CD8-positive, alpha-beta memory T cell (primary cell): ENCODE results near the gene HSD17B2. TPM values are rescaled to one million over a fixed set of nuclear protein-coding genes. Genes with fewer than 3 reads are reported as not detected.

ENCODE experiments used
- CTCF ChIA-PET: fragments of 350-600 bp; sonication (Branson Sonifier 250); formaldehyde crosslinking; loops from one replicate; lab custom pipeline; 2021; ENCODE audit warnings: antibody characterized with exemption; lab: Charles Lee
- POLR2A ChIA-PET: fragments of 350-600 bp; sonication (Branson Sonifier 250); formaldehyde crosslinking; loops from one replicate; lab custom pipeline; 2021; ENCODE audit warnings: antibody characterized with exemption; lab: Charles Lee
- DNase-seq, 5 donors: peaks; one replicate each; pipeline versions ENCODE4 v3.0.0 to v3.0.0-alpha.2; 2020 to 2022; ENCODE audit warnings: mixed read lengths in 1 of 5
- H3K27ac ChIP-seq: one replicate; pipeline ENCODE4 v1.7.0; 2013; ENCODE audit warnings: low read depth, mild to moderate bottlenecking, low read length, moderate library complexity
- H3K27me3 ChIP-seq: 2 replicates; pipeline ENCODE4 v1.7.0; 2013; ENCODE audit warnings: low read length, mild to moderate bottlenecking; ENCODE audit not compliant: insufficient read depth, poor library complexity, severe bottlenecking
- H3K36me3 ChIP-seq: 2 replicates; pipeline ENCODE4 v1.7.0; 2013; ENCODE audit warnings: mild to moderate bottlenecking, low read length, moderate library complexity; ENCODE audit not compliant: insufficient read depth
- H3K4me1 ChIP-seq: 2 replicates; pipeline ENCODE4 v1.7.0; 2013; ENCODE audit warnings: mild to moderate bottlenecking, low read length, moderate library complexity; ENCODE audit not compliant: insufficient read depth
- H3K4me3 ChIP-seq: 2 replicates; pipeline ENCODE4 v1.7.0; 2013; ENCODE audit warnings: mild to moderate bottlenecking, low read length
- H3K9me3 ChIP-seq: 2 replicates; pipeline ENCODE4 v1.7.0; 2013; ENCODE audit warnings: mild to moderate bottlenecking, low read length
- H3K27ac Mint-ChIP-seq, 8 donors: one replicate each; pipeline ENCODE4 v1.8.0; 2020 to 2021; ENCODE audit warnings: mixed read lengths in 8 of 8, mild to moderate bottlenecking in 6 of 8, inconsistent platforms in 3 of 8, moderate library complexity in 3 of 8
- H3K27me3 Mint-ChIP-seq, 2 donors: one replicate each; pipeline ENCODE4 v1.8.0; 2020 to 2021; ENCODE audit warnings: mixed read lengths in 2 of 2, mild to moderate bottlenecking in 1 of 2, moderate library complexity in 1 of 2
- H3K36me3 Mint-ChIP-seq, 3 donors: one replicate each; pipeline ENCODE4 v1.8.0; 2020 to 2021; ENCODE audit warnings: mixed read lengths in 3 of 3, inconsistent platforms in 1 of 3, mild to moderate bottlenecking in 1 of 3
- H3K4me1 Mint-ChIP-seq, 3 donors: one replicate each; pipeline ENCODE4 v1.8.0; 2020 to 2021; ENCODE audit warnings: mixed read lengths in 3 of 3, inconsistent platforms in 1 of 3, mild to moderate bottlenecking in 1 of 3
- H3K4me3 Mint-ChIP-seq, 7 donors: one replicate each; pipeline ENCODE4 v1.8.0; 2020 to 2021; ENCODE audit warnings: mixed read lengths in 7 of 7, mild to moderate bottlenecking in 6 of 7, moderate library complexity in 4 of 7, inconsistent platforms in 2 of 7
- H3K9me3 Mint-ChIP-seq, 5 donors: one replicate each; pipeline ENCODE4 v1.8.0; 2020 to 2022; ENCODE audit warnings: mixed read lengths in 5 of 5, mild to moderate bottlenecking in 3 of 5, moderate library complexity in 2 of 5, inconsistent platforms in 1 of 5
- polyA plus RNA-seq: library from polyadenylated mRNA; unstranded; fragments of 300-500 nt; fragmentation: Illumina TruSeq; gene quantifications from one replicate; pipeline ENCODE4 v1.2.3, GENCODE V29; 2021
- total RNA-seq, 2 experiments: library from RNA; stranded (reverse); gene quantifications; one replicate each; pipeline ENCODE4 v1.2.3, GENCODE V29; 2021

The HSD17B2 gene
- total and polyA plus RNA-seq, 3 experiments from 2014 or later: 0.03 TPM; not detected in 2

DNA sequence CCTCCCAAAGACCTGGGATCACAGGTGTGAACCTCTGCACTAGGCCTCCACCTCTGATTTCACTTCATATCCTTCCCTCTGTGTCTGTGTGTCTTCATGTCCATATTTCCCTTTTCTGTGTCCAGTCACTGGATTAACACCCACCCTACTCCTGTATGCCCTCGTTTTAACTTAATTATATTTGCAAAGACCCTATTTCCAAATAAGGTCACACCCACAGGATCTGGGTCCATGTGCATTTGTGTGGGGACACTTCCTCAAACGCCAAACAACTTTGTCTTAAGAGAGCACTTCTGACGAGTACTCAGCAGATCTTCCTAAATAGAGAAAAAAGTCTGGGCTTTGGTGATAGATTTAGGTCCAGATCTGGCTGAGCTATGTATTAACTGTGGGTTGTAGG, 78.7 kb downstream of the HSD17B2 start:
- no peaks in the 10 kb centered on the region for H3K36me3 Mint-ChIP-seq
- H3K9me3 Mint-ChIP-seq: no peaks in the 10 kb centered on the region
- Histone ChIP-seq H3K4me1 (no peaks in the 10 kb centered on the region), H3K36me3 (no peaks in the 10 kb centered on the region), H3K27me3 (no peaks in the 10 kb centered on the region), H3K27ac (no peak overlapping the region), H3K9me3 (no peaks in the 10 kb centered on the region), H3K4me3 (no peak overlapping the region)
- H3K27ac Mint-ChIP-seq: peak overlapping the region in 1 of 8 donors; percentile 49
- H3K4me3 Mint-ChIP-seq: no peak overlapping the region
- no peak for DNase-seq
- CTCF ChIA-PET: no interaction called here
- peaks cover 1 to 11% of the 10 kb centered on the region in 2 donors for H3K27me3 Mint-ChIP-seq
- H3K4me1 Mint-ChIP-seq: no peaks in the 10 kb centered on the region
- POLR2A ChIA-PET: no interaction called here

DNA sequence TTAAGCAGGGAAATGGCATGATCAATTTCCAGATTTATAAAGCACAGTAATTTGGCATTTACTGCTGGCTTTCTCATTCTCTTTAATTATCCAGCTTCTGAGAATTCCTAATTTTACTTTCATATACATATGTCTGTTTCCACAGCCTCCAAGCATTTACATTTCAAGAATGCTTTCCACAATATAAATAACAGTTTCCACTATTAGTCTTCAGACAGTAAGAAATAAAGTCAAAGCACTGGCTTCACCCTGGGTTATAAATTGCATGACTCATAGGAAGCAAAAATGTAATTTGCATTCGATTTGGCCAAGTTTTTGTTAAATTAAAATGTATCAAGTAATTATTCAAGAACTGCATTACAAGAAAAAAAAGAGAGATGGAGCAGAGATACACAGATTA, 81.5 kb downstream of the HSD17B2 start:
- Mint-ChIP-seq H3K4me1 (no peaks in the 10 kb centered on the region), H3K9me3 (no peaks in the 10 kb centered on the region), H3K36me3 (no peaks in the 10 kb centered on the region), H3K4me3 (no peak overlapping the region), H3K27me3 (peaks cover 0 to 3% of the 10 kb centered on the region in 2 donors), H3K27ac (no peak overlapping the region)
- no peaks in the 10 kb centered on the region for H3K27me3 ChIP-seq
- no peaks in the 10 kb centered on the region for H3K9me3 ChIP-seq
- no peak for DNase-seq
- H3K4me1 ChIP-seq: no peaks in the 10 kb centered on the region
- H3K36me3 ChIP-seq: no peaks in the 10 kb centered on the region
- no peak overlapping the region for H3K27ac ChIP-seq
- POLR2A ChIA-PET: no interaction called here
- H3K4me3 ChIP-seq: no peak overlapping the region
- CTCF ChIA-PET: no interaction called here

DNA sequence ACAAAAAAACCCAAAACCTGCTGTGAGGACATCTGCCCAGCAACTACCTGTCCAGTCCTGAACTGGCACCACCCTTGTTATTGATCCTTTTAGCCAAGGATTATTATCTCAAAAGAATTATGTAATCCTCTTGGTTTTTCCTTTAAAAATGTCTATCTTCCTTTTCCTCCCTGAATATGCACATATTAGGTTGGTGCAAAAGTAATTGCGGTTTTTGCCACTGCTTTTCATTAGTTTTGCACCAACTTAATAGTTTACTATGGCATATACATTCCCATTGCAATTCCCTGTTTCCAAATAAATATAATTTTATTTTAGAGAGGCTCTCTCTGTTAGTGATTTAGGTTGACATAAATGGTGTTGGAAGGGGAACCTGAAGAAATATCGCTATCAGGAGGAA, 83.7 kb downstream of the HSD17B2 start:
- H3K36me3 Mint-ChIP-seq: no peaks in the 10 kb centered on the region
- Histone ChIP-seq H3K36me3 (no peaks in the 10 kb centered on the region), H3K4me3 (no peak overlapping the region), H3K27me3 (no peaks in the 10 kb centered on the region), H3K9me3 (no peaks in the 10 kb centered on the region), H3K27ac (no peak overlapping the region), H3K4me1 (no peaks in the 10 kb centered on the region)
- peaks cover 0 to 1% (median 0%) of the 10 kb centered on the region in 5 donors for H3K9me3 Mint-ChIP-seq
- no peak overlapping the region for H3K4me3 Mint-ChIP-seq
- H3K27me3 Mint-ChIP-seq: peaks cover 0 to 3% of the 10 kb centered on the region in 2 donors
- DNase-seq: no peak
- ChIA-PET POLR2A (no interaction called here), CTCF (no interaction called here)
- no peaks in the 10 kb centered on the region for H3K4me1 Mint-ChIP-seq
- H3K27ac Mint-ChIP-seq: no peak overlapping the region

DNA sequence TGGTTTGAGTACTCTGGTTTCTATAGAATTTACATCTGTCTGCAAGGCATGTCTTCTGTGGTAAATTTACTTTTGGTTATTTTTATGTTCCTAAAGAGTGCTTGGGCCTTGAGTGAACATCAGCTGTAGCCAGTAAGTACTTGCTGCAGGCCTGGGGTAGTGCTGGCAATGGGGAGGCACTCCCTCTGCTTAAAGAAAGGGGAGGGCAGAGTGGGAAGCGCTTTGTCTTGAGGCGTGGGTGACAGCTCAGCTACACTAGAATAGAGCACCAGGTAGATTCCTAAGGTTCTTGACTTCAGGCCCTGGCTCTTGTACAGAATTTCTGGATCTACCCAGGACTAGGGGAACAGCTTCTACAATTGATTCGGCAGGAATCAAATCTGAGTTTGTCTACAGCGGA, 84.4 kb downstream of the HSD17B2 start:
- Mint-ChIP-seq H3K4me1 (no peaks in the 10 kb centered on the region), H3K27me3 (peaks cover 0 to 2% of the 10 kb centered on the region in 2 donors), H3K9me3 (peaks cover 0 to 4% (median 0%) of the 10 kb centered on the region in 5 donors), H3K36me3 (no peaks in the 10 kb centered on the region), H3K4me3 (no peak overlapping the region), H3K27ac (no peak overlapping the region)
- ChIA-PET POLR2A (no interaction called here), CTCF (no interaction called here)
- Histone ChIP-seq H3K9me3 (no peaks in the 10 kb centered on the region), H3K36me3 (no peaks in the 10 kb centered on the region), H3K27ac (no peak overlapping the region), H3K4me3 (no peak overlapping the region), H3K27me3 (no peaks in the 10 kb centered on the region), H3K4me1 (no peaks in the 10 kb centered on the region)
- DNase-seq: no peak

DNA sequence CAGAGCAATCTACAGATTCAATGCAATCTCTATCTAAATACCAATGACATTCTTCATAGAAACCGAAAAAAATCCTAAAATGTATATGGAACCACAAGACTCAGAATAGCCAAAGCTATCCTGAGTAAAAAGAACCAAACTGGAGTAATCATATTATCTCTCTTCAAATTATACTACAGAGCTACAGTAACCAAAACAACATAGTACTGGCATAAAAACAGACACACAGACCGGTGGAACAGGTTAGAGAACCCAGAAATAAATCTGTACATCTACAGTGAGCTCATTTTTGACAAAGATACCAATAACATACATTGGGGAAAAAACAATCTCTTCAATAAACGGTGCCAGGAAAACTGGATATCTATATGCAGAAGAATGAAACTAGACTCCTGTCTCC, 89.6 kb downstream of the HSD17B2 start:
- H3K36me3 ChIP-seq: no peaks in the 10 kb centered on the region
- ChIA-PET CTCF (no interaction called here), POLR2A (no interaction called here)
- no peak overlapping the region for H3K27ac Mint-ChIP-seq
- H3K4me1 ChIP-seq: no peaks in the 10 kb centered on the region
- H3K9me3 Mint-ChIP-seq: peaks cover 3 to 12% (median 6%) of the 10 kb centered on the region in 5 donors
- H3K27me3 ChIP-seq: no peaks in the 10 kb centered on the region
- H3K27ac ChIP-seq: no peak overlapping the region
- H3K27me3 Mint-ChIP-seq: peaks cover 0 to 9% of the 10 kb centered on the region in 2 donors
- no peak overlapping the region for H3K4me3 Mint-ChIP-seq
- no peaks in the 10 kb centered on the region for H3K9me3 ChIP-seq
- no peak overlapping the region for H3K4me3 ChIP-seq
- no peak for DNase-seq
- no peaks in the 10 kb centered on the region for H3K4me1 Mint-ChIP-seq
- H3K36me3 Mint-ChIP-seq: peaks cover 0 to 5% (median 0%) of the 10 kb centered on the region in 3 donors

DNA sequence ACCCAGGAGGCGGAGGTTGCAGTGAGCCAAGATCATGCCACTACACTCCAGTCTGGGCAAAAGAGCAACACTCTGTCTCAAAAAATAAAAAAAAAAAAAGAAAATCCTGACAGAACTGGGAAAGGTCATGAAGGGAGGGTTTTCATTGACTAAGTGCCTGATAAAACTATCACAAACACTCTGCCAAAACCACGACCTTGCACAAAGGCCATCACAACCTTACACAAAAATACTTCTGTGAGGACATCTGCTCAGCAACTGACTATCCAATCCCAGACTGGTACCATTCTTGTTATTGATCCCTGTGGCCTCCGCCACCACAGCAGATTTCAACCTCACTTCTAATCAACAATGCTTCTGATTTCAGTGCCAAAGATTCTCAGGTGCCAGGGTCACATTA, 94.8 kb downstream of the HSD17B2 start:
- ChIA-PET POLR2A (no interaction called here), CTCF (no interaction called here)
- Mint-ChIP-seq H3K4me3 (no peak overlapping the region), H3K4me1 (peaks cover 13 to 17% (median 16%) of the 10 kb centered on the region in 3 donors), H3K36me3 (peaks cover 0 to 5% (median 0%) of the 10 kb centered on the region in 3 donors), H3K27ac (no peak overlapping the region), H3K27me3 (peaks cover 0 to 9% of the 10 kb centered on the region in 2 donors), H3K9me3 (peaks cover 3 to 8% (median 6%) of the 10 kb centered on the region in 5 donors)
- Histone ChIP-seq H3K4me3 (no peak overlapping the region), H3K4me1 (peaks cover 10% of the 10 kb centered on the region), H3K27ac (no peak overlapping the region), H3K27me3 (no peaks in the 10 kb centered on the region), H3K9me3 (no peaks in the 10 kb centered on the region), H3K36me3 (no peaks in the 10 kb centered on the region)
- DNase-seq: no peak

DNA sequence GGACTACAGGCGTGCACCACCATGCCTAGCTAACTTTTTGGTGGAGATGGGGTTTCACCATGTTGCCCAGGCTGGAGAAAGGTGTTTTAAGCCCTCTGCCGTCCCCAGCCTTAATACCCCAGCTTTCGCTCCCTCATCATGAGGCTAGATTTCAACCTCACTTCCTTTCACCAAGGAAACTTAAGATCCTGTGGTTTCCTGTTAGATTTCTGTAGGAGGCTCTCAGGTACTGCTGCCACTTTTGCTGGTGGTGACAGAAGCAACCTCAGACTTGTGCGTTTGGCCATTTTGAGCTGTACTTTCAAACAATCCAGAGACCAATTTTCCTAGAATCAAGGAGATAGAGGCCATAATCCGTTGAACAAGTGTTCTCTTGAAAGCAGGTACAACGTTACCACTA, 98.7 kb downstream of the HSD17B2 start:
- Histone ChIP-seq H3K27ac (no peak overlapping the region), H3K4me1 (peaks cover 10% of the 10 kb centered on the region), H3K9me3 (no peaks in the 10 kb centered on the region), H3K4me3 (peak overlapping the region; percentile 7), H3K36me3 (no peaks in the 10 kb centered on the region), H3K27me3 (no peaks in the 10 kb centered on the region)
- Mint-ChIP-seq H3K4me1 (peaks cover 15 to 24% (median 18%) of the 10 kb centered on the region in 3 donors), H3K27ac (peak overlapping the region; percentile 24 to 80 (median 64)), H3K36me3 (peaks cover 1 to 9% (median 3%) of the 10 kb centered on the region in 3 donors), H3K27me3 (no peaks in the 10 kb centered on the region), H3K4me3 (peak overlapping the region in 6 of 7 donors; percentile 7 to 73 (median 49)), H3K9me3 (peaks cover 0 to 2% (median 0%) of the 10 kb centered on the region in 5 donors)
- ChIA-PET POLR2A (no interaction called here), CTCF (interaction anchor here (1.0 kb wide), 1 partner anchor 32 kb away, joined by 3 read pairs; no protein-coding TSS in a partner anchor)
- DNase-seq: peak in 2 of 5 donors; percentile 3 to 26

DNA sequence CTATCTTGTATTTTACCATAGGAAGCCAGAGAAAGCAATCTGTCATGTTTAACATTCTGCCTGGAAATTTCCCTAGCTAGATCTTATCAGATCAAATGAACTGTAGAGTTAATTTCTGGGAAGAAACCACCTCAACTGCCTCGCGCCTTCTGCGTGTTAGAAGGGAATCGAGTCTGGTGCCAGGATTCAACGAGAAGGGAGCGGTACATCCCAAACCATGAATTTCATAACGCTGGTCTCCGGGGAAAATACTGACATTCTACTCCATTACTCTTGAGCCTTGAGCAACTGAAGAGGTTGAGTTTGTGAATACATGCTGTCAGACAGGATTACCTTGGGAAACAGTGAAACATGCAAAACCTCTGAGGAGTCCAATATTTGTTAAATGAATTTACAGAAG, 99.8 kb downstream of the HSD17B2 start:
- ChIA-PET CTCF (interaction anchor here (1.0 kb wide), 1 partner anchor 31 kb away, joined by 3 read pairs; no protein-coding TSS in a partner anchor), POLR2A (no interaction called here)
- H3K27ac Mint-ChIP-seq: no peak overlapping the region
- H3K36me3 Mint-ChIP-seq: peaks cover 3 to 13% (median 6%) of the 10 kb centered on the region in 3 donors
- H3K4me1 Mint-ChIP-seq: peaks cover 15 to 28% (median 18%) of the 10 kb centered on the region in 3 donors
- Histone ChIP-seq H3K27ac (no peak overlapping the region), H3K4me3 (no peak overlapping the region), H3K27me3 (no peaks in the 10 kb centered on the region), H3K36me3 (no peaks in the 10 kb centered on the region), H3K9me3 (no peaks in the 10 kb centered on the region), H3K4me1 (peaks cover 10% of the 10 kb centered on the region)
- H3K27me3 Mint-ChIP-seq: no peaks in the 10 kb centered on the region
- no peak overlapping the region for H3K4me3 Mint-ChIP-seq
- DNase-seq: no peak
- peaks cover 0 to 3% (median 0%) of the 10 kb centered on the region in 5 donors for H3K9me3 Mint-ChIP-seq
